ENCODE results near the gene TRAPPC13. TPM values are rescaled to one million over a fixed set of nuclear protein-coding genes. Genes with fewer than 3 reads are reported as not detected.

The TRAPPC13 gene
- total and polyA plus RNA-seq, 2 of the 13 experiments (the other 11 are each of a cell fraction or from before 2014, with no cell fraction given), result 8.4 to 19.6 TPM

DNA sequence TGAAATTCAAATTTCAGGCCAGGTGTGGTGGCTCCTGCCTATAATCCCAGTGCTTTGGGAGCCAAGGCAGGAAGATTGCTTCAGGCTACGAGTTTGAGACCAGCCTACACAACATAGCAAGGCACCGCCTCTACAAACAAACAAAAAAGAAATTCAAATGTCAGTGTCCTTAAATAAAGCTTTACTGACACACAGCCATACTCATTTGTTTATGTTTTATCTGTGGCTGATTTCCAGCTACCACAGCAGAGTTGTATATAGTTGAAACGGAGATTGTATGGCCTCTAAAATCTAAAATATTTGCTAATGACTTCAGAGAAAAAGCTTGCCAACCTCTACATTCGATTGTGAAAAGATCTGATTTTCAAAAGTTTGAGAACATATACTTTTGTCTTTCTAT, 15.4 kb downstream of the TRAPPC13 start:
- CTCF ChIA-PET (ENCODE audit: low intra/inter-chr PET ratio, low total read pairs), result no interaction called here

DNA sequence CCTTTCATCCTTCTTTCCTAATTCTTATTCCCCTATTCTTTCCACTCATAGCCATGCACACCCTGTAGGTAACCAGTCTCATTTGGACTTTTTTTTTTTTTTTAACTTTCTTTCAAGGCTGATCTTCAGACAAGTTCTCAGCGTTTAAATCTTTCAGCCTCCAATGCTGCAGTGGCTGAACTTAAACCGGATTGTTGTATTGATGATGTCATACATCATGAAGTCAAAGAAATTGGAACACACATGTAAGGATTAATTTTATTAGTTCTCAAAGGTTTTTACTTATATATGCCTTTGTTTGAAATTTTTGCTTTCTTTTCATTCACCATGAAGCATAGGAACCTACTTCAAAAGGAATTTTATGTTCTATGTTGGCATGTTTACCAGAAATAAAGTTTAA, 22.1 kb downstream of the TRAPPC13 start:
- no peak for ATAC-seq
- Histone ChIP-seq H3K79me2 (ENCODE audit: insufficient read depth, low read length) (no peaks in the 10 kb centered on the region), H3K4me2 (ENCODE audit: low read depth, low read length) (no peak overlapping the region), H4K20me1 (ENCODE audit: insufficient read depth, low read length) (no peaks in the 10 kb centered on the region), H3K4me1 (ENCODE audit: insufficient read depth, low read length) (peaks cover 19% of the 10 kb centered on the region), H3K9ac (ENCODE audit: insufficient read depth, low read depth, low read length) (no peak overlapping the region), H3K27me3 (ENCODE audit: control insufficient read depth in 1 of 2, insufficient read depth in 2 of 2, low read length in 2 of 2) (no peaks in the 10 kb centered on the region), H3K36me3 (replicated peaks in 1 of 2; ENCODE audit: control insufficient read depth in 1 of 2, insufficient read depth in 2 of 2, low read length in 2 of 2) (no peaks in the 10 kb centered on the region), H2AFZ (ENCODE audit: low read length) (no peak overlapping the region), H3K9me3 (ENCODE audit: low read length) (no peaks in the 10 kb centered on the region), H3K4me3 (replicated peaks in 1 of 3; ENCODE audit: insufficient read depth in 1 of 3, low read depth in 2 of 3, low read length in 3 of 3) (no peak overlapping the region), H3K27ac (ENCODE audit: extremely low read length, insufficient read depth, low read length) (no peak overlapping the region)
- no peak for DNase-seq (ENCODE audit: low spot score)
- POLR2A ChIA-PET, result no interaction called here
- 90% methylated on average over 2 of the region's 2 CpGs for WGBS (ENCODE audit: low lambda C conversion rate)
- TF ChIP-seq, protein P1, sequence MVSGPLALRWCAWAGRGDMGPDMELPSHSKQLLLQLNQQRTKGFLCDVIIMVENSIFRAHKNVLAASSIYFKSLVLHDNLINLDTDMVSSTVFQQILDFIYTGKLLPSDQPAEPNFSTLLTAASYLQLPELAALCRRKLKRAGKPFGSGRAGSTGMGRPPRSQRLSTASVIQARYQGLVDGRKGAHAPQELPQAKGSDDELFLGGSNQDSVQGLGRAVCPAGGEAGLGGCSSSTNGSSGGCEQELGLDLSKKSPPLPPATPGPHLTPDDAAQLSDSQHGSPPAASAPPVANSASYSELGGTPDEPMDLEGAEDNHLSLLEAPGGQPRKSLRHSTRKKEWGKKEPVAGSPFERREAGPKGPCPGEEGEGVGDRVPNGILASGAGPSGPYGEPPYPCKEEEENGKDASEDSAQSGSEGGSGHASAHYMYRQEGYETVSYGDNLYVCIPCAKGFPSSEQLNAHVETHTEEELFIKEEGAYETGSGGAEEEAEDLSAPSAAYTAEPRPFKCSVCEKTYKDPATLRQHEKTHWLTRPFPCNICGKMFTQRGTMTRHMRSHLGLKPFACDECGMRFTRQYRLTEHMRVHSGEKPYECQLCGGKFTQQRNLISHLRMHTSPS (CRISPR knock-in tag; IDR thresholded peaks at IDR 0.05; ENCODE audit: low read depth), result no peak
- TF ChIP-seq, protein P2, sequence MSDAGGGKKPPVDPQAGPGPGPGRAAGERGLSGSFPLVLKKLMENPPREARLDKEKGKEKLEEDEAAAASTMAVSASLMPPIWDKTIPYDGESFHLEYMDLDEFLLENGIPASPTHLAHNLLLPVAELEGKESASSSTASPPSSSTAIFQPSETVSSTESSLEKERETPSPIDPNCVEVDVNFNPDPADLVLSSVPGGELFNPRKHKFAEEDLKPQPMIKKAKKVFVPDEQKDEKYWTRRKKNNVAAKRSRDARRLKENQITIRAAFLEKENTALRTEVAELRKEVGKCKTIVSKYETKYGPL (CRISPR knock-in tag; IDR thresholded peaks at IDR 0.05), result no peak
- TF ChIP-seq ATF7 (IDR thresholded peaks at IDR 0.05) (peak; percentile 91), ATF7 (CRISPR knock-in tag; IDR thresholded peaks at IDR 0.05) (no peak), CBFB (CRISPR knock-in tag; IDR thresholded peaks at IDR 0.05) (no peak)
- CTCF ChIA-PET (ENCODE audit: low intra/inter-chr PET ratio, low total read pairs), result no interaction called here
- no TSS peak for BruUV-seq (replicated peaks)
- FAIRE-seq, result no peak
- intact Hi-C loops (cut with micrococcal nuclease; ENCODE audit: unreplicated experiment), result no loop called here
- in situ Hi-C loops (cut with HindIII; ENCODE audit: extremely low pct_ligation_motif_present, low pct_unique_long_range_greater_than_20kb), result no loop called here

More for the DNA sequence above, 15.4 kb downstream of the TRAPPC13 start:
- H3K36me3 ChIP-seq (replicated peaks in 1 of 2; ENCODE audit: control insufficient read depth in 1 of 2, insufficient read depth in 2 of 2, low read length in 2 of 2), result peaks cover 3% of the 10 kb centered on the region in 2 experiments; a peak in 2 of 5 replicates
- no peak overlapping the region for H3K27ac ChIP-seq (ENCODE audit: extremely low read length, insufficient read depth, low read length)
- no peak overlapping the region for H2AFZ ChIP-seq (ENCODE audit: low read length)
- ATAC-seq (no peak), FAIRE-seq (no peak), DNase-seq (ENCODE audit: low spot score) (no peak)
- H3K9me3 ChIP-seq (ENCODE audit: low read length), result no peaks in the 10 kb centered on the region
- no peaks in the 10 kb centered on the region for H3K27me3 ChIP-seq (ENCODE audit: control insufficient read depth in 1 of 2, insufficient read depth in 2 of 2, low read length in 2 of 2)
- H3K4me1 ChIP-seq (ENCODE audit: insufficient read depth, low read length), result no peaks in the 10 kb centered on the region
- POLR2A ChIA-PET, result no interaction called here
- 95% methylated on average over 4 of the region's 4 CpGs for WGBS (ENCODE audit: low lambda C conversion rate)
- intact Hi-C loops (cut with micrococcal nuclease; ENCODE audit: unreplicated experiment) (no loop called here), in situ Hi-C loops (cut with HindIII; ENCODE audit: extremely low pct_ligation_motif_present, low pct_unique_long_range_greater_than_20kb) (no loop called here)
- H4K20me1 ChIP-seq (ENCODE audit: insufficient read depth, low read length), result no peaks in the 10 kb centered on the region
- no peak overlapping the region for H3K4me3 ChIP-seq (replicated peaks in 1 of 3; ENCODE audit: insufficient read depth in 1 of 3, low read depth in 2 of 3, low read length in 3 of 3)
- TF ChIP-seq SRSF1 (optimal IDR thresholded peaks at IDR 0.05; ENCODE audit: low read depth, low read length) (no peak), FOXK2 (IDR thresholded peaks at IDR 0.05) (no peak)
- no TSS peak for BruUV-seq (replicated peaks)
- H3K4me2 ChIP-seq (ENCODE audit: low read depth, low read length), result no peak overlapping the region
- H3K9ac ChIP-seq (ENCODE audit: insufficient read depth, low read depth, low read length), result no peak overlapping the region
- H3K79me2 ChIP-seq (ENCODE audit: insufficient read depth, low read length), result no peaks in the 10 kb centered on the region
